Ureter (tissue), 1 donor: ENCODE results near the gene UPK3BL1. TPM values are rescaled to one million over a fixed set of nuclear protein-coding genes. Genes with fewer than 3 reads are reported as not detected.

Experiments
- total RNA-seq: library from RNA; stranded (reverse); gene quantifications from one replicate; pipeline ENCODE4 v1.2.4, GENCODE V29; 2023
- donor health status: DM: yes; HTN: yes; CAD: no.

The UPK3BL1 gene
- total RNA-seq, 1 donor from 2014 or later: 292 TPM

Other genes starting within 250 kb of the UPK3BL1 start
- 22.8 TPM for gene PRKRIP1, start 246.4 kb downstream of the UPK3BL1 start, total RNA-seq
- 19.7 TPM for gene ORAI2, start 209.2 kb downstream of the UPK3BL1 start, total RNA-seq
- gene ALKBH4, start 177.9 kb downstream of the UPK3BL1 start, total RNA-seq: 10.3 TPM
- gene LRWD1, start 177.8 kb downstream of the UPK3BL1 start, total RNA-seq: 11.4 TPM
- gene POLR2J, start 163.9 kb downstream of the UPK3BL1 start, total RNA-seq: 53.1 TPM
- gene RASA4B, start 125.0 kb downstream of the UPK3BL1 start, total RNA-seq: 10.9 TPM
- gene UPK3BL2, start 99.1 kb downstream of the UPK3BL1 start, total RNA-seq: 132 TPM
- 0.52 TPM for gene SPDYE2, start 91.6 kb downstream of the UPK3BL1 start, total RNA-seq
- gene POLR2J3, start 70.2 kb downstream of the UPK3BL1 start, total RNA-seq: 64.3 TPM
- gene RASA4, start 26.0 kb downstream of the UPK3BL1 start, total RNA-seq: 76.5 TPM
- gene SPDYE2B, start 7.5 kb upstream of the UPK3BL1 start, total RNA-seq: not detected
- gene POLR2J2, start 28.9 kb upstream of the UPK3BL1 start, total RNA-seq: 17.3 TPM
- 12.8 TPM for gene FAM185A, start 106.2 kb upstream of the UPK3BL1 start, total RNA-seq